ENCODE results near the gene DLX5.
"Not testable (repeated sequence)": the region's sequence is repeated elsewhere in the genome, so short reads cannot be mapped to it uniquely, and the experiment has no call there.

Gene DLX5
- total RNA-seq = 0 reads per million in 2 donors

- peak in 1 of 5 experiments; percentile 36 for DNase-seq
Measured at GRCh38 chr7:97024209-97025129, at the start of gene DLX5. Gene DLX5, minus strand, starts transcription at chr7:97024831. Its CDS starts 208 bp downstream, at chr7:97024623.

GRCh38 chr7:97072025-97072424, 47.4 kb upstream of the DLX5 start:
- not testable (repeated sequence) for DNase-seq

- DNase-seq = peak in 1 of 5 experiments; percentile 21
Measured at GRCh38 chr7:97064972-97065587, 40.4 kb upstream of the DLX5 start.

GRCh38 chr7:97064020-97064419, 39.4 kb upstream of the DLX5 start:
- no peak for DNase-seq

GRCh38 chr7:97043281-97043680, 18.6 kb upstream of the DLX5 start:
- DNase-seq = no peak

- DNase-seq = no peak
Measured at GRCh38 chr7:97039374-97040065, 14.9 kb upstream of the DLX5 start.

- not testable (repeated sequence) for DNase-seq
Measured at GRCh38 chr7:97034213-97034852, 9.7 kb upstream of the DLX5 start.

- DNase-seq = peak in 4 of 5 experiments; percentile 26 to 69 (median 42)
Measured at GRCh38 chr7:97027427-97028234, 3.0 kb upstream of the DLX5 start.

- DNase-seq = no peak
Measured at GRCh38 chr7:97026715-97027426, 2.2 kb upstream of the DLX5 start.

- peak in 1 of 5 experiments; percentile 32 for DNase-seq
Measured at GRCh38 chr7:97025983-97026714, 1.5 kb upstream of the DLX5 start.

- no peak for DNase-seq
Measured at GRCh38 chr7:97025130-97025499, 484 bp upstream of the DLX5 start.

GRCh38 chr7:97022491-97023306, 1.9 kb downstream of the DLX5 start:
- DNase-seq = no peak

GRCh38 chr7:97021747-97022490, 2.7 kb downstream of the DLX5 start:
- no peak for DNase-seq

GRCh38 chr7:97020996-97021746, 3.5 kb downstream of the DLX5 start:
- no peak for DNase-seq

GRCh38 chr7:97020601-97020995, 4.0 kb downstream of the DLX5 start:
- no peak for DNase-seq

GRCh38 chr7:97019710-97020225, 4.9 kb downstream of the DLX5 start:
- DNase-seq = no peak

GRCh38 chr7:97018791-97019531, 5.7 kb downstream of the DLX5 start:
- no peak for DNase-seq
